Stimulated activated CD8-positive, alpha-beta memory T cell treated with anti-CD3 and anti-CD28 coated beads, Interleukin-12 subunit alpha, Interleukin-12 subunit beta, amount 100 ng/mL, for 1 hour (primary cell): ENCODE measurements around the gene MED31.
"Not testable (repeated sequence)": the region's sequence is repeated elsewhere in the genome, so short reads cannot be mapped to it uniquely, and the experiment has no call there.

ENCODE experiments used
- DNase-seq: peaks from one replicate; pipeline ENCODE4 v3.0.0-alpha.2; 2020; ENCODE audit warnings: low read depth

MED31 gene

GRCh38 chr17:6655732-6656361 is 4.4 kb upstream of the MED31 start:
- not testable (repeated sequence) for DNase-seq

DNA sequence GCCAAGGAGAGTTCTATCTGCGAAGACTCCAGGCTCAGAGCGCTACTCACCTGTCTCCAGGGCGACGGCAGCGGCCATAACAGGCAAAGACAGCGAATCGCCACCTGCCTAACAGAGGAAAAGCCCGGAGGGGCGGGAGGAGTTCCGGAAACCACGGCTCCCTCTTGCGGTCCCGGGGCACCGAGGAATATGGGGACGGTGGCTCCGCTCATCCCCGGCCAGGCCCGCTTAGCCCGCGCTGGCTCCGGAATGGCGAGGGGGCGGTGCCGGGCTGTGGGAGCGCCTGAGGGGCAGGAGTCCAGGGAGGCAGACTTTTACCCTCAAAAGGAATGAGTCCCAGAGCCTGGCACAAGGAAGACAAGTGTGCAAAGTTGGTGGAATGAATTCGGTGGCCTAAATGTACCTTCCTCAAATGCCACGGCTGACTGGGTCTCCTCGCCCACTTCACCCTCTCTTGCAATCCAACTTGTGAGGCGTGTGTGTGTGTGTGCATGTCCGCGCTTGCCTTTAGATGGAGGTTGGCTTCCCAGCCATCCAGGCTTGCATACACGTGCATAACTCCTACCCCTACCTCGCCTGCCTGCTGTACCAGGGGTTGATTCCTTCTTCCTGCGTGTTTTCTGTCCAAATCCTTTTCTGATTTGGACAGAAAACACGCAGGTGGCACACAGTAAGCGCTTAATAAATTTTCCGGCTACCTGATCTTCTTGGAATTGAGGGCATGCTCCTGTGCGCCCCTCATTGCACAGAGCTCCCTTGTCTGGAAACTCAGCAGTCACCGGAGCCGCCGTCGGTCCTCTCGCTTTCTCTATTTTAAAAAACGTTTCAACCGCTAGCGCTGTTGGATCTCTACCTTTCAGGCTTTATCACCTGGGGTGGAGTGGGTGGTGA is 3.7 kb upstream of the MED31 start:
- no peak for DNase-seq

DNA sequence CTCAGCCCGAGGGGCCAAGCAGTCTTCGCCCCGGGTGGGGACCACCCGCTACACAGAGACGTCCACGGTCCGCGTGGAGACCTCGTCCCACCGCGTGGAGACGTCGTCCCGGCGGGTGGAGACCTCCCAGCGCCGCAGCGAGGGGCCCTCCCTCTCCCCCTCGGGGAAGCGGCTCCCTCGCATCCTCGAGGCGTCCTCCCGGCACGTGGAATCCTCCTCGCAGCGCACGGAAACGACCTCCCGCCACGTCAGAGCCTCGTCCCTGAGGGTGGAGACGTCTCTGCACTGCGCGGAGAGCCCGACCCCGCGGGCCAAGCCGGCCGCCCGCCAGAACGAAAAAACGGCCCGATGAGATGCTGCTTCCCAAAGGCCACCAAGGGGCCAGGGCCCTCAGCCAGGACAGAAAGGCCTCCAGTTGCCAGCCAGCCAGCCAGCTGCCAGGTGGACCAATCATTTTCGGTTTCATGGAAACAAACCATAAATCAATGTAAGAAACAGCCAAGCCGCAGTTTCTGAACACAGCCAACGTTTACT is 581 bp upstream of the MED31 start:
- DNase-seq, result no peak

DNA sequence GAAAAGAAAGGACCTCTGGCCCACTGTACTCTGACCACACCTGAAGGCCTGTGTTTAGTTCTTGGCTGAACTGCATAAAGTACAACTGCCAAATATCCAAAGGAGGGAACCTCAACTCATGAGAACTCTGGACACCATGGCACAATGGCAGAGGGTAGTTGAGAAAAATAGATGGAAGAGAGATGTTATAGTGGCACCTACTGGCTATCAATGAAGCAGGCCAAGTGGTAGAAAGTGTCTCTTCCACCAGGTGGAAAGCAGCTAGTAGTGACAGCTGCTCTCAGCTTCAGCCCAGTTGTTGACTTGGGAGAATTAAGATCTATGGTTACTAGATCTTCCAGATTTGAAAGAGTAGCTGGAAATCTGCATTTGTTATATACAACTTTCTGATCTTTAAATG is 3.2 kb downstream of the MED31 start:
- no peak for DNase-seq

- no peak for DNase-seq
Observed at GRCh38 chr17:6643451-6644125, 7.8 kb downstream of the MED31 start.

DNA sequence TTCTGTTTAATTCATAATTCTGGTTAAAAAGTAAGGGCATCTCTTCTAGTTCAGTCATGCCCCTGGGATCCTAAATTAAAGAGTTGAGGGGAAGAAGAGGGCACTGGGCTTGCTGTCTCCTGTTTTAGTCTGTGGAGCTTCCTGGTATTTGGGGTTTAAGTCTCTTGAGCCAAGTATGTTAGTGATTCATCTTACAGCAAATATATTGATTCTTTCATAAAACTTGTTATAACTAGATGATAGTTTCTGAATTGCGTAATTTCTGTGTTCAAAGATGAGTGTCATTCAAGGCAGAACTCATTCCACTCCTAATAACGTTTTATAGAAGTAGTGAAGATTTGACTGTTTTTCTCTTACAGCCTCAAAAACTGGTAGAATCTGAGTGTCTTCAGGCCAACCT is 8.8 kb downstream of the MED31 start:
- no peak for DNase-seq

DNA sequence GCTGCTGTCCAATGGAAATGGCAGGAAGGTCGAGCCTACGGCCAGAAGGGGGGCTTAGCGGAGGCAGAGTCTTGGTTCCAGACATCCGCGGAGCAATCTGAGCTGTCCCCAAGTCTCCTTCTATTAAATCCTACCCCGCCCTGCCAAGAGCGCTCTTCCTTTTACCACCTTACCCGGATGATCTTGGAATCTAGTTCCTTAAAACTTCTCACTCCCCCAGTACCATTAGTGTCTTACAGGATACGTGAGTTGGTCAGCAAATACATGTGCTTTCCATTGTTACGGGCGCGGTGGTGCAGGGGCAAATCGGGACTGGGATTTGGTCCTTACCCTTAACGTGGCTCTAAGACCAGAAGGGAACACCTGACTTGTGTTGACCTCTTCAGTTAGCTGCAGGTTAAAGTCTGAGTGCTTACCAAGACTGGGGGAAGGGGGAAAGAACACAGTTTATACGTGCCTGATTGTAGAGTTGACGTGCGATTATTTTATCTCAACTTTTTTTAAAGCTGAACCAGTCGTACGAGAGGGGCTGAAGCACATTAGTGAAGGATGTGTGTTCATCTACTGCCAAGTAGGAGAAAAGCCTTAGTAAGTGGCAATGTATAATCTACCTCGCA is 10.1 kb downstream of the MED31 start:
- no peak for DNase-seq

GRCh38 chr17:6640536-6641246 is 10.7 kb downstream of the MED31 start, which contains the start of the genes KIAA0753 and TXNDC17:
KIAA0753 (minus strand) TSS chr17:6640711; CDS start chr17:6635103, 5,608 bp downstream.
TXNDC17 (plus strand) TSS chr17:6641060; CDS start chr17:6641083, 23 bp downstream.
- DNase-seq, result peak; percentile 85

GRCh38 chr17:6639586-6640535 is 11.5 kb downstream of the MED31 start:
- DNase-seq, result no peak

DNA sequence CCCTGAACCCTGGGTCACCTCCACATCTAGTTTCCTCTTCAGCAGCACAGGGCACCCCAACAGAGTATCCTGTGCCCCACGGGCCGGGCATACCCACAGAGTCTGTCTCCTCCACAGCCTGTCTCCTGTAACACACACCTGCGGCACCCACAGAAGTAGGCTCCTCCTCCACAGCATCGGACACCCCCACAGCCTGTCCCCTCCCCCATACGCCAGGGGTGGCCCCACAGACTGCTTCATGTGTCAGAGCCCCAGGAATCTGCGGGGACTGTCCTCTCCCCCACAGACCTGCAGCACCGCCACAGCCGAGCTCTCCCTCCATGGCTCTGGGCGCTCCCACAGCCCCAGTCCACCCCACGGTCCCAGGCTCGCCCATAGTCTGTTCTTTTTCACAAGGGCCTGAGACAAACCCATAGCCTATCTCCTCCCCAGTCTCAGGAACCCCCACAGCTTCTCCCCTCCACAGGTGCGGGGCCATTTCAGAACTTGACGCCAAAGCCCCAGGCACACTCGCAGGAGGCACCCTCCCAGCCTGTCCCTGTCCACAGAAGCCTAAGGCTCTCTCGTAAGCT is 12.3 kb downstream of the MED31 start:
- DNase-seq, result no peak

DNA sequence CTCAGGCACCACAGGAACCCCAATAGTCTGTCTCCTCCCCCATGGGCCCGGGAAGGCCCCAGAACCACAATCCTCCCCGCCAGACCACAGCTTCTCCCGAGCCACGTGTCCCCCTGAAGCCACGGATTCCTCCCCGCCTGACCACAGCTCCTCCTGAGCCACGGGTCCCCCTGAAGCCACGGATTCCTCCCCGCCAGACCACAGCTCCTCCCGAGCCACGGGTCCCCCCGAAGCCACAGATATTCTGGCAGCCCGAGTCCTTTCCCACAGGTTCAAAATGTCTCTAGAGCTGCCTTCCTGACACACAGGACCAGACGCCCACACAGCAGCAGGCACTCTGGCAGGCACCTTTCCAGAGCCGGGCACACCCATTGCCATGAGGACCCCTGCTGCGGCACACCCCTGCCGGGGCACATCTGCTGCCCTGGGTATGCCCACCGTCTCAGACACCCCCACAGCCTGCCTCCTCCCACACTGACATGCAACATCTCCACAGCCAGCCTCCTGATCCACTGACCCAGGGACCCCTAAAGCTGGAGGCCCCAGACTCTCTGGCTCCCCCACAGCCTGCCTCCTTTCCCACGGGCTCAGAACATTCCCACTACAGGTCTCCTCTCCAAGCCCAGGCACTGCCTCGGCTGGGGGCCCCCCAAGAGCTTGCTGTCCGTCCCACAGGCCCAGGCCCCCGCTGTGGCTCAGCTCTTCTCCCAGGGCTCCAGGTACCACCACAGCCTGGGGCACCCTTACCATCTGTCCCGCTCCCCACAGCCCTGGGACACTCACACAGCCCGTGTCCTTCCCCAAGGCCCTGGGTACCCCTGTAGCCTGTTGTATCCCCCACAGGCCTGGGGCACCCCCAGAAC is 13.1 kb downstream of the MED31 start:
- DNase-seq, result no peak

GRCh38 chr17:6637458-6637840 is 14.0 kb downstream of the MED31 start:
- DNase-seq, result no peak

GRCh38 chr17:6636616-6637457 is 14.6 kb downstream of the MED31 start:
- DNase-seq, result no peak

DNA sequence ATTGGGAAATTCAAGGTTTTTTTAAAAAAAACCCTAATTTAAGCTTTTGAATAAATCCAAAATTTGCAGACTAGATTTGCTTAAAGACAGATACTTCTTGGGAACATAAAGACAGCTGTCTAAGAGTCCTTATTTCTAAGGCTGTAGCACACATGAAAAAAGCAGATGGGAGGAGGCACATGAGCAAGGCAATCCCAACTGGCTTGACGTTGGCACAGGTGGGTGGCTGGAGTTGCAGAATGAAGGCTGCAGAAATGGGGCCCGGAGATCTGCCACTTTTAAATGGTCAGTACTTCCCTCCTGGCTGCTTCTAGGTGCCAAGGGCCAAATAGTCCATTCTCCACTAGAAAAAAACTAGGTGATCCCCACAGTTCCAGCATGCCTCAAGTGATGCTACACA is 15.3 kb downstream of the MED31 start:
- DNase-seq, result no peak

DNA sequence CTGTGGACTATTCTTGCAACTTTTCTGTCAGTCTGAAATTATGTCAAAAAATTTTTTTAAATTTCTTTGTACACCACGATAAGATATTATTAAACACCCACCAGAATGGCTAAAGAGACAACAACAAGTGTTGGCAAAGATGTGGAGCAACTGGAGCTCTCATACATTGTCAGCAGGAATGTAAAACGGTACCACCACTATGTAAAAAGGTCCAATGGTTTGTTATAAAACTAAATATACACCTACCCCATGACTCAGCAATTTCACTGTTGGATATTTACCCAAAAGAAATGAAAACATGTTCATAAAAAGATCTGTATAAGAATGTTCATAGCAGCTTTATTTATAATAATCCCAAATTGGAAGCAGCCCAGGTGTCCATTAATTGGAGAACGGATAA is 18.1 kb downstream of the MED31 start:
- DNase-seq, result no peak

GRCh38 chr17:6632530-6632929 is 18.9 kb downstream of the MED31 start:
- no peak for DNase-seq

GRCh38 chr17:6630390-6630789 is 21.0 kb downstream of the MED31 start:
- DNase-seq, result no peak

- DNase-seq, result no peak
Observed at GRCh38 chr17:6627019-6627418, 24.4 kb downstream of the MED31 start.
